Breast epithelium (tissue), 3 donors: Measurements from ENCODE around the gene TMEM217.

ENCODE experiments used
- CTCF ChIP-seq, 3 donors: fragments of 450-650 bp; IDR thresholded peaks; one replicate each; pipeline ENCODE4 v1.5.1; 2016 to 2017; ENCODE audit warnings: antibody characterized with exemption in 3 of 3, mild to moderate bottlenecking in 3 of 3, moderate library complexity in 3 of 3
- POLR2A ChIP-seq: fragments of 450-650 bp; IDR thresholded peaks from one replicate; pipeline ENCODE4 v1.6.1; 2016; ENCODE audit warnings: antibody characterized with exemption, mild to moderate bottlenecking, moderate library complexity

GRCh38 chr6:37188962-37189510, 68.9 kb downstream of the TMEM217 start:
- no peak for TF ChIP-seq CTCF (IDR thresholded peaks at IDR 0.05)
- TF ChIP-seq POLR2A, result no peak
